Suppressor macrophage (primary cell): ENCODE data around the gene OOSP3.
"Not testable (repeated sequence)": the region's sequence is repeated elsewhere in the genome, so short reads cannot be mapped to it uniquely, and the experiment has no call there.

Source experiments
- DNase-seq, 4 experiments: peaks; one replicate each; pipeline ENCODE4 v3.0.0-alpha.2; 2020 to 2022
- total RNA-seq, 17 experiments: gene quantifications; one replicate each; lab custom pipeline; 2026; ENCODE audit warnings: mixed read lengths in 6 of 17, inconsistent platforms in 3 of 17; lab: John Stamatoyannopoulos, UW

Gene OOSP3, protein sequence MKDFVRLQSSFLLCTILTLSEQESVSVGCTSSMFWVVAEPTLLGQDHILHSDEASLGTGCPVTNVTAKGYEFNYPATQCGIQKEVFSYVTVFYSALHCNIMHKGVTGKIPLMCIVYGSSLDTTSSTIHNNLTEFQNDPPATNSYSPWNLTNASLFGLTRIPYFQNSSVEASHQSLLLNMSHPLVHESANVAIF
- 0 to 0.44 (median 0) reads per million in 17 experiments for total RNA-seq

DNA sequence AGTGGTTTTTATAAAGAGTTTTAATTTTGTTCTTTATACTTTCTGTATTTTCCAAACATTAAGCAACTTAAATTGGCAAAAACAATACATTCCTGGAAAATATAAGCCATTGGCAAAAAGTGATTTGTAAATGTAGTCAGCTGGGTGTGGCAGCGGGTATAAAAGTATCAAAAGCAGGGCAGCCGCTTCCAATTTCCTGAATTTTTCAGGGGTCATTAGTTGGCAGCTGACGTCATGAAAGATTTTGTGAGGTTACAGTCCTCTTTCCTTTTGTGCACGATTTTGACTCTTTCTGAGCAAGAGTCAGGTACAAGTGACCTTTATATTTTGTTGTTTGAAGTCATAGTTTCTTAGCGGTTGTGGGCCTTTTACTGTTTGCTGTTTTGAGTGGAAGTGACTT is at the start of gene OOSP3:
Gene OOSP3 (plus strand): TSS at position 208 of the 400 bp plus-strand sequence. CDS start 27 bp downstream, at position 235.
- DNase-seq: no peak

DNA sequence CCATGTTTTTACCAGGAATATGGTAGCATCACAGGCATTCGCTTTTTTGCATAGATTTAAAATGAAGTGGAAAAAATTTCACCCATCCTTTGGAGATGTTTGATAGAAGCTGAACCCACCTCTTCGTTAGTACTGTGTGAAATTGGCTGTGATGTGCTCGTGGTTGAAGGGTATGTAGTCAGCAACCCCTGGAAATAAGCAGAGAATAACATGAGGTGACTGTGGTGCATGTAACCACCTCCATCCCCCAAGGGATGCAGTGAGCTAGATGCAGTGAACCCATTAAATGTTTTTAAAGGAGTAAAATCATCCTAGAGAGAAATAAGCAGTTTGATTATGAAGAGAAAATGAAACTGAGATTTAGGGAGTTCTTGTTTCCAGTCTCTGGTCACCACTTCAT is 49.2 kb upstream of the OOSP3 start:
- DNase-seq: no peak

DNA sequence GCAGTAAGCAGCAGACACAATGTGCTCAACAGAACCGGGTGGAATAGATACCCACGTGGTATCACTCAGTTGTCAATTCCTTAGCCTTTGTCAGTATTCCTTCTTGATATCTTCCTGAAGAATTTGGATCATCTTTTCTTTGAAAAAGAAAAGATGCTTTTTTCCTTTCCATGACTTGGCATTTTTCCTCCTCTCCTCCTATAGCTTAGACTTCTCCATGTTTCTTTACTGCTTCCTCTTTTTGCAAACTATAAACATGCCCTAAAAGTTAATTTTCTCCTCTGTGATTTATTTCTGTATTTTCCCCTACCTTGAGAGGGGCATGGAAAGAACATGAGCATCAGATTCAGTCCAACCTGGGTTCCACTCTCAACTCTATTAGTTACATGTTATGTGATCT is 45.0 kb upstream of the OOSP3 start:
- DNase-seq: peak in 2 of 4 experiments; percentile 18 to 26

DNA sequence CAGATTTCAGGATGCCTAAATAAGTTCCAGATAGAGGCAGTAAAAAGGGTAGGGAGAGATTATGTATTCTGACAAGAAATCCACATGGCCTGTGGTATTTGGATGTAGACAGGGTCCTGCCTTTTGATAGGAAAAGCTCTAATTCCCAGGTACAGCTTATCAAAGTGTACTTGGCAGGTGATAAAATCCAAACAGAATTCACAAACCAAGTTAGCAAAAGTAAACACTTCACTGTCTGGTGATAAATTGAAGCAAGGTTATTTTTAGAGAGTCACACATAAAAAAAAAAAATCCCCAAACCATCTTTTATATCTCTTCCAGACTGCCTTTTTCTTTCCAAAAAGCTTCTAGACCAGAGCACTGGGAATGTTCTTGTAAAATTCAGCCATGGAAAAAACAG is 39.0 kb upstream of the OOSP3 start:
- DNase-seq: no peak

DNA sequence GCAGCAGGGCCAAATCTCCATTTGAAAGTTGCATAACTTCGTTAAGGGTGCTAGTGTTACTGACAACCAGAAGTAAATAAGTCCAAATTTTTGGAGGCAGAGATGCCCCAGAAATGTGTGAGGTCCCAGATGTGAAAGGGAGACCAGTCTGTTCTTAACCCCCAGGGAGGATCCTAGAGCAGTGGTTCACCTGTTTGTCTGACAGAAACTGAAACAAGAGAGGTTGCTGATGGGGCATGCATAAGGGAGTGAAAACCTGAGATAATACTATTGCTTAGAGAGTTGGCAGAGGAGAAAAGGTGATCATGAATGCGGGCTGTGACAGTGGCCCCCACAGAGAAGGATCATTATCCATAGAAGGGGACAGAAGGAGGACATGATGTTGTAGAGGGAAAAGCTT is 37.1 kb upstream of the OOSP3 start:
- DNase-seq: no peak

DNA sequence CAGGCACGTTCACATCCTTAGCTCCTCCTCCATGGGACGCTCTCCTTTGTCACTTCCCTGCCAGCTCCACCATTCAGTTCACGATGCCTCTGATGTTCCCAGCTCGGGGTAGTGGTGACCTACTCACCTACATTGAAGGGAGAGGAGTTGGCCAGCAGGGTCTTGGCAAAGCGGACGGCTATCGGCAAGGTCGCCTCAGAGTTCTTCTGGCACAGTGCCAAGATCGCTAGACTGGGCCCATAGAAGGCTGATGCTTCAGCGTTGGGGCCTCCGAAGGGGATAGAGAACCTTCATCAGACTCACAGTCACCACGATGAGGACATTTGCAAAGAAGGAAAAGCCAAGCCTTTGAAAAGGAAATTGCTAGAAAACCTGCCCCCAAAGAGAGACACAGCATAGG is 36.3 kb upstream of the OOSP3 start:
- no peak for DNase-seq

DNA sequence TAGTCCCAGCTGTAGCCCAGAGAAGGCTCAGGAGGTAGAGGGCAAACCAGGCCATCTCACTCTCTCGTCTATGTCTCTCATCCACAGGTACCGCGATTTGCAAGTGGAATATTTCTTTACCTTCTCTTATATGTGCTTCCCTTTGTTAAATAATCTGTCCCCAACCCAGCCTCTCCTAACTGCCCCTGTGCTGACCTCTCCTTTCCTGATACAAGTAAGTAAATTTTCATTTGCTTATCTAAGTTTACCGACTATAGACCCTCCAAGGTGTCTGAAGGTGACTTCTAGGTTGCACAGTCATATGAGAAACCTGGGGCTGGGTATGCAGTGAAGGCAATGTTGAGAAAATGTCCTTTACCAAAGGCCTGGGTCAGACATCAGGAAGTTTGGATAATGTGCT is 33.2 kb upstream of the OOSP3 start, which contains the start of gene CBLIF:
Gene CBLIF (minus strand): TSS at position 101 of the 400 bp plus-strand sequence. CDS start 46 bp downstream, at position 55.
- no peak for DNase-seq

DNA sequence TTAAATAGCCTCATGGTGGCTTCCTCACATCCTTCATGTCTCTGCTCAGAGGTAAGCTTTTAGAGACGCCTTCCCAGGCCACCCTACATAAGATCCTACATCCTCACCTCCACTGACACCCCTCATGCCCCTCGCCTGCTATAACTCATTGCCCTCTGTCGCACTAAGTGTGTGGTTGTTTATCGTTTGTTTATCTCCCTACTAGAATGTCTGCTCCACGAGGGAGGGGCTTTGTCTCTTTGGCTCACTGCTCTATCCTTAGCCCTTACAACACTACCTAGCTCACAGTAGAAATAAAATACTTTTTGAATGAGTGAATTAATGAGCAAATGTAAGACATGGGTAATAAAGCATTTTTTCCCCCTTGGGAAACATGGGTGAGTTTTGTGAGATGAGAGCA is 32.0 kb upstream of the OOSP3 start:
- no peak for DNase-seq

DNA sequence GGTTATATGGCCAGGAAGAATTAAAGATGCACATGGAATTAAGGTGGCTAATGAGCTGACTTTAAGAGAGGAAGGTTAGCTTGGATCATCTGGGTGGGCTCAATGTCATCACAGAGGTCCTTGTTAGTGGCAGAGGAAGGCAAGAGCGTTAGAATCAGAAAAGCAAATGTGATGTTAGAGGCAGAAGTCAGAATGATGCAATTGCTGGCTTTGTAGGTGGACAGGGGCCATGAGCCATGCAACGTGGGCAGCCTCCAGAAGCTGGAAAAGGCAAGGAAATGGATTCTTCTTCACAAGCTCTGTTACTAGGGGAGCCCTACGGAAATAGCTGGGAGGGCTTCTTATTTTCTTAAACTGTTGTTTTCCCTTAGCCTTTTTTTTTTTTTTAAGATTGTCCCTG is 31.0 kb upstream of the OOSP3 start:
- peak in 1 of 4 experiments; percentile 15 for DNase-seq

DNA sequence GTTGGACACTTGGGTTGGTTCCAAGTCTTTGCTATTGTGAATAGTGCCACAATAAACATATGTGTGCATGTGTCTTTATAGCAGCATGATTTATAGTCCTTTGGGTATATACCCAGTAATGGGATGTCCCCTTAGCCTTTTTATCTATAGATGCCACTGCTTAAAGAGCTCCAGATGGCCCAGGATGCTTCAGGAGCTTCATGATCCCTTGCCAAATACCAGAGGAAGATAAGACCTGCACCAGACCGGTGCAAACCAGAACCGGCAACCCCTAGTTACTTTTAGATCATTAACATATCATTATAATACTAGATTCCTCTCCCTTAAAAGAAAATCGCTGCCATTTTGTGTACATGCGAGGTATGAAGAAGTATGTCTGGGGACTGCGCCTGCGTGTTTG is 30.1 kb upstream of the OOSP3 start:
- DNase-seq: not testable (repeated sequence)

DNA sequence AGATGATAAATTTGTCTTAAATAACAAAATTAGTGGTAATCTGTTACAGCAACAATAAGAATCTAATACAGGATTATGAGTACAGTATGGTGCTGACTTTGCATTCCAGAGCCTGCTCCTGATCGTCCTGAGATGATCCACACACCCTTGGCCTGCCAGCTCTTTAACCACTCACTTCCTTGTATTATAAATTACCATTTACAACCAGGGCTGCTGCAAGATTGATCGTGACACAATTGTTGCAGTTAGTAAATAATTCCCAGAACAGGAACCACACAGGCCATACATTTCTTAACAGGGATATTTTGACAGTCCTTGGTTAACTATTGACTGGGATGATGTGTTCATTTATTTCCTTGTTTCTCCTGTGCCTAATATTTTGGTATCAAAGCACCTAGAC is 29.5 kb upstream of the OOSP3 start:
- peak; percentile 38 to 63 (median 48) for DNase-seq

DNA sequence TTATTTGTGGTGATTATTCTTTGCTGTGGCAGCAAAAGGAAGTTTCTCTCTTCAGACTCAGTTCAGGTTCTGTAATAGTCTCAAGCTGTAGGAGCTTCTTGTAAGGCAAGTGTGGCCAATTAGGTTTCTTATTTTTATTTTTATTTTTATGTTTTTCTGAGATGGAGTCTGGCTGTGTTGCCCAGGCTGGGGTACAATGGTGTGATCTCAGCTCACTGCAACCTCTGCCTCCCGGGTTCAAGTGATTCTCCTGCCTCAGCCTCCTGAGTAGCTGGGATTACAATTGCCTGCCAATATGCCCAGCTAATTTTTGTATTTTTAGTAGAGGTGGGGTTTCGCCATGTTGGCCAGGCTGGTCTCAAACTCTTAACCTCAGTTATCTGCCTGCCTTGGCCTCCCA is 29.0 kb upstream of the OOSP3 start:
- DNase-seq: not testable (repeated sequence)

DNA sequence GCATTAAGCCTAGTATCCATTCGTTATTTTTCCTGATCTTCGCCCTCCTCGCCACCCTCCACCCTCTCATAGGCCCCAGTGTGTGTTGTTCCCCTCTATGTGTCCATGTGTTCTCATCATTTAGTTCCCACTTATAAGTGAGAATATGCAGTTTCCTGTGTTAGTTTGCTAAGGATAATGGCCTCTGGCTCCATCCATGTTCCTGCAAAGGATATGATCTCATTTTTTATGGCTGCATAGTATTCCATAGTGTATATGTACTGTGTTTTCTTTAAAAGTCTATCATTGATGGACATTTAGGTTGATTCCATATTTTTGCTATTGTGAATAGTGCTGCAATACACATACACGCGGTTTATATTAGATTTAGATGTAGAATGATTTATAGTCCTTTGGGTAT is 27.2 kb upstream of the OOSP3 start:
- DNase-seq: not testable (repeated sequence)

DNA sequence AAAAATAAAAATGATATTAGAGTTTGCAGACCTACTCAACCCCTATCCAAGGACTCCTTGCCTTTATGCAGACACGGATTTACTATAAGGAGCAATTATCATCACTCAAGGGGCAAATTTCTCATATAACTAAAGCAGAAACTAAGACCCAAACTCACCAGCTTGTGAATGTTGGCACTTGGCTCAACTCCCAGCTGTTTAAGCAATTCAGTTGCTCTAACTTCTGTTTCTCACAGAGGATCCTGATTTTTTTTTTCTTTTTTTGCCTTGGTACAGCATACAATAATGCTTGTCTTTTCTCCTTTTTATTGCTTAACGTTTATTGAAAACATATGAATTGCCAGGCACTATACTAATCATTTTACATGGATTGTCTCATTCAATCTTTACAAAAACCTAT is 23.7 kb upstream of the OOSP3 start:
- DNase-seq: peak; percentile 15 to 54 (median 48)

DNA sequence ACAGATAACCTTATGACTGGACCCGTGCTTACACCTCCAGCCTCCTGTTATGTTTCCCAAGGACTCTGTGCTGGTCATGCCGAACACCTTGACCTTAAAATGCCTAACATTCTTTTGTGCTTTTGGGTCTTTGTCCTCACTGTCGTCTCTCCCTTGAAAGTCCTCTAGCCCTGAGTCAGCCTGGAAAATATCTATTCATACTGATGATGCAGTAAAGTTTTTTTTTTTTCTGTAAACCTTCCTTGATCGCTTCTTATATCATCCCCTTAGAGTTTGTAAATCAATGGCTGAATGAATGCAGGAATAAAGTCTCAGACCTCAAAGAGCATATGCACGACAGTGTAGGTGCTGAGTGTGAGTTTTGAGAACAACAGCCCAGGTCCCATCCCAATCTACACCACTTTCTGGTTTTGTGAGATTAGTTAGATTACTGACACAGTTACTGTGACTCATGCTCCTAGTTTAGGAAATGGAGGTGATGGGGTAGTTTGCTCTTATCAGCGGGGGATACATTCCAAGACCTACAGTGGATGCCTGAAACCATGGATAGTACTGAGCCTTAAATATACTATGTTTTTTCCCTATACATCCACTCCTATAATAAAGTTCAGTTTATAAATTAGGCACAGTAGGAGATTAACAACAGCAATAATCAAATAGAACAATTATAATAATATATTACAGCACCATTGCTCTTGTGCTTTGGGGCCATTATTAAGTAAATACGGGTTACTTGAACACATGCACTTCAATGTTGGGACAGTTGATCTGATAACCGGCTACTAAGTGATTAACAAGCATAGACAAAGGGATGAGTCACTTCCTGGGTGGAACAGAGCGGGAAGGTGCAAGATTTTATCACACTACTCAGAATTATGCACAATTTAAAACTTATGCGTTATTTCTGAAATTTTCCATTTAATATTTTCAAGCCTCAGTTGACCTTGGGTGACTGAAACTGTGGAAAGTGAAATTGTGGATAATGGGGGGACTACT is 20.8 kb upstream of the OOSP3 start:
- peak in 1 of 4 experiments; percentile 8 for DNase-seq

DNA sequence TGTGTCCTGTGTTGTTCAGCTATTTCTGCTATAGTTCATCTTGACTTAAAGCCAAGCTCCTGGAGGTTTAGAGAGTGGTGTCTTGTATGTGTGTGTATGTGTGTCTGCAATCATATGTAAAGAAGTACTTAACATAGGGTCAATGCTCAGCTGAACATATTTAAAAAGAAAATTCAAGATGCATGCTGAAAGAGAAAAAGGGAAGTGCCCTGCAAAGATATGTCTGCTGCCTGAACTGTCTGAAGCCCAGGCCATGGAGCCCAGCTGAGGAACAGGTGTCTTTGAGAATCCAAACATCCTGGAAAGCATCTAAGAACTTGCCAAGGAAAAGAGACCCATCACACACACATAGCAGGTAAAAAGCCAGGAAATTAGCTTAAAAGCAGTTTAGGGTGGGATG is 18.9 kb upstream of the OOSP3 start:
- peak in 1 of 4 experiments; percentile 9 for DNase-seq

DNA sequence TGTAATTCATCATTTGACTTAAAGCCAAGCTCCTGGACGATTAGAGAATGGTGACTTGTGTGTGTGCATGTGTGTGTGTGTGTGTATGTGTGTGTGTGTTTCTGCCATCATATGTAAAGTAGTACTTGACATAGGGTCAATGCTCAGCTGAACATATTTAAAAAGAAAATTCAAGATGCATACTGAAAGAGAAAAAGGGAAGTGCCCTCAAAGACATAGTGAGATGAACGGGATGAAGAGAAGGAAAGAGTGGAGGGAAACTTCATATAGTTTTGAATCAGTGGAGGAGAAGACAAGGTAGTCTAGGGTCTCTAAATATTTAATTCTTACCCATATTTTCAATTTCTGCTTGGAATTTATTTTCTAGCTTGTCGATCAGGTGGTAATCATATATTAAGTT is 16.3 kb upstream of the OOSP3 start:
- DNase-seq: peak in 1 of 4 experiments; percentile 9

DNA sequence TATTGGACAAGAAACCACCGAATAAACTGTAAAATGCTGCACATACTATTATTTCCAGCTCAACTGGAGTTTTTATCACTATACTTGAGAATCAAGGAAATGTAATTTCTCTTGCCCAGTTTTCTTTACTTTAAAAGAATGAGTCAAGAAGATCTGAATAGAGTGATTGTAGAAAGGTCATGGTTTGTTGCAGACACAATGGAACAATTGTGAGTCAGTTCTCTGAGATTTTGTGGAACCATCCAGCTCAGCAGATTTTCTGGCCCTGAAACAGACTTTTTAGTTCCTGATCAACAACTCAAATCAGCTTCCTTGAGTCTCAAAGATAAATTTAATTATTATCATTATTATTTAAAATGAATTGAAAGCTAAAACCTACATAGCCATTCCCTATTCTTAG is 13.6 kb upstream of the OOSP3 start:
- peak; percentile 53 to 72 (median 60) for DNase-seq

DNA sequence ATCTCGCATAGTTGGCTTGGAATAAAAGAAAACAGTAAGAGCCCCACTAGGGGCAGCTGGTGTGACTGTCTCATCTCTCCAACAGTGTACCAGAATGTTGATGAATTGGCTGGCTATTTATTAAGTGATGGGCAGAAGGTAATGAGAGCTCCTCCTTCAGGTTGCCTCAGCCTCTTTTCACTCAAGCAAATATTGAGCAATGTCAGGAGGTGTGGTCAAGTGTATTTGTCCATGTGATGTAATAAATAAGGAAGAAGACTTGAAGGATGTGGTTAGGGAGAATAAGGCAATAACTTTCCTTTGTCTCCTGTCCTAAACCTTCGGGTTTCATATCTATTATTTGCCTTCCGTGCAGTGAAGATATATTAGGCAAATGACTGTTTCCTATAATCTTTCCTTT is 12.2 kb upstream of the OOSP3 start, which contains the start of gene TCN1:
Gene TCN1 (minus strand): TSS at position 91 of the 400 bp plus-strand sequence. CDS start 17 bp downstream, at position 74.
- peak; percentile 63 to 88 (median 80) for DNase-seq

DNA sequence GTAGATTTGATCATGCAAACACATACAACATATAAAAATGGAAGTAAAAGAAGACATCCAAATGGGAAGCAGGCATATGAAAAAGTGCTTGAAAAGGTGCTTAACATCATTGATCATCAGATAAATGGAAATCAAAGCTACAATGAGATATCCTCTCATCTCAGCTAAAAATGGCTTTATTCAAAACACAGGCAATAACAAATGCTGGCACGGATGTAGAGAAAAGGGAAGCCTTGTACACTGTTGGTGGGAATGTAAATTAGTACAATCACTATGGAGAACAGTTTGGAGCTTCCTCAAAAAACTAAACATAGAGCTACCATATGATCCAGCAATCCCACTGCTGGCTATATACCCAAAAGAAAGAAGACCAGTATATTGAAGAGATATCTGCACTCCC is 11.7 kb upstream of the OOSP3 start:
- peak; percentile 7 to 59 (median 38) for DNase-seq

DNA sequence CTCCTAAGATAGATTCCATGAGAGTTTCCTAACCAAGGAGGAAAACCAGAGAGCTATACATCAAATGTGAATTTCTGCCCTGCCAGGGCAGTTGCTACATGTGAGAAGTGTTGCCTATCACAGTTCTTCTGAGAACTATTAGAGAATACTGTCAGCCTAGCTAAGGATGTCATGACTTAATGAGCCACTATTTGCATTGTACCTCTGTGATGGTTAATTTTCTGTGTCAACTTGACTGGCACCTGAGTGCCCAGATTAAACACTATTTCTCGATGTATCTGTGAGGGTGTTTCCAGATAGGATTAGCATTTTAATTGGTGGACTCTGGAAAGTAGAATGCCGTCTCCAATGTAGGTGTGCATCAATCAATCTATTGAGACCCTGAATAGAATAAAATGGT is 10.6 kb upstream of the OOSP3 start:
- DNase-seq: no peak

DNA sequence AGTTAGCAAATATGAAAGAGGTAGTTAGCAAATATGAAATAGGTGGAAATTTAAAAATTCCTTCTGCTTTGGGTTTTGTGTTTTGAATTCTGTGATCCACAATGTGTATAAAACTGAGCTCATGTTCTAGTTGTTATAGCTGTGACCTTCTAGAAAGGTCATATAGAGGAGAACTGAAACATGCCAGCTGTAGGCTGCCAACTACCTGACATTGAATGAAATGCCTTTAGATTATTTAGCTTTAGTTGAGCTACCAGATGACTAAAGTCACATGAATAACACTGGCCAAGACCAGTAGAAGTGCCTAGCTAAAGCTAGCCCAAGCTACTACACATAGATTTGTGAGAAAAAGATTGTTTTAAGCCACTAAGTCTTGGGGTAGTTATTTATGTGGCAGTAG is 6.5 kb upstream of the OOSP3 start:
- DNase-seq: no peak

DNA sequence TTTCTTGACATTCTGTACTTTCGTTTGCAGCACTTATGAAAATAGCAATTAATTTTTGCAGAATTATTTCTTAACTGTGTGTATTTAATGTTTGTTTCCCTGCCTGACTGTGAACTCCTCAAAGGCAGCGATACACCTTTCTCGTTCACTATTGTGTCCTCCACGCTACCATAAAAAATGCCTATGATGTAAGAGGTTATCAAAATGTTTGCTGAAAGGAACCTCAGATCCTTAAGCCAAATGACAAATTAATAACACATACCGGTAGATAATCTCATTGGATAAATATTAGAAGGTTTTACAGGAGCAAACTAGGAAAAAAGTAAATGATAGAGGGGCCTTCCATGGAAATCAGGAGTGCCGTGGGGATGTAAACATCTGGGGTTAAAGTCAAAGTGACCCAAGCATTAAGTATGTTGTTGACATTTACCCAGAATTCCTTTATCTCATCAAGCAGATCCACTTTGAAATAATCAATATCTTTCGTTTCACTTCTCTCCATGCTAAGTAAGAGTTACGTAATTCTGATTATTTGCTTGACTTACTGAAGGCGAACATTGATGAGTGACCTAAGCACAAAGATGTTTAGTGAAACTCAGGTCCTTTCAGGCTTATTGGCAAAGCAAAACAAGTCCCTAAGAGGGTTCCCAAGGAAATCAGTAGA is 2.6 kb upstream of the OOSP3 start:
- DNase-seq: no peak
